NK-92 (cell line): ENCODE results near the gene RPL9.
A peak's percentile ranks its signal among the peaks of the same experiment; 100 is the strongest.
"Not testable (repeated sequence)": the region's sequence is repeated elsewhere in the genome, so short reads cannot be mapped to it uniquely, and the experiment has no call there.

Experiments used
- DNase-seq: peaks from one replicate; lab custom pipeline; 2025; ENCODE audit not compliant: unreplicated experiment; lab: John Stamatoyannopoulos, UW

The RPL9 gene

GRCh38 chr4:39458505-39459300 lies at the start of gene RPL9, which contains the start of gene LIAS:
Gene RPL9 (minus strand): TSS chr4:39458922. CDS start chr4:39458439, 483 bp downstream.
Gene LIAS (plus strand): TSS chr4:39459056. CDS start chr4:39459118, 62 bp downstream.
- DNase-seq: peak; percentile 66

- no peak for DNase-seq
Observed at GRCh38 chr4:39505581-39505980, 46.9 kb upstream of the RPL9 start.

GRCh38 chr4:39504538-39504937 lies 45.8 kb upstream of the RPL9 start:
- no peak for DNase-seq

GRCh38 chr4:39502664-39503035 lies 43.9 kb upstream of the RPL9 start:
- not testable (repeated sequence) for DNase-seq

GRCh38 chr4:39502019-39502663 lies 43.4 kb upstream of the RPL9 start:
- DNase-seq: no peak

- no peak for DNase-seq
Observed at GRCh38 chr4:39498727-39499020, 40.0 kb upstream of the RPL9 start.

- no peak for DNase-seq
Observed at GRCh38 chr4:39497909-39498726, 39.4 kb upstream of the RPL9 start.

GRCh38 chr4:39495446-39496213 lies 36.9 kb upstream of the RPL9 start:
- DNase-seq: no peak

- DNase-seq: no peak
Observed at GRCh38 chr4:39494354-39494753, 35.6 kb upstream of the RPL9 start.

- no peak for DNase-seq
Observed at GRCh38 chr4:39490322-39490721, 31.6 kb upstream of the RPL9 start.

GRCh38 chr4:39486221-39486804 lies 27.6 kb upstream of the RPL9 start:
- no peak for DNase-seq

GRCh38 chr4:39484582-39485272 lies 26.0 kb upstream of the RPL9 start:
- DNase-seq: no peak

GRCh38 chr4:39480902-39481695 lies 22.4 kb upstream of the RPL9 start:
- no peak for DNase-seq

GRCh38 chr4:39480251-39480650 lies 21.5 kb upstream of the RPL9 start:
- no peak for DNase-seq

- no peak for DNase-seq
Observed at GRCh38 chr4:39476187-39476895, 17.6 kb upstream of the RPL9 start.

GRCh38 chr4:39472396-39472795 lies 13.7 kb upstream of the RPL9 start:
- DNase-seq: no peak

GRCh38 chr4:39470402-39470801 lies 11.7 kb upstream of the RPL9 start:
- DNase-seq: no peak

GRCh38 chr4:39469429-39470077 lies 10.8 kb upstream of the RPL9 start:
- DNase-seq: no peak
